Measurements from ENCODE around the gene ATP6V1F. TPM values are rescaled to one million over a fixed set of nuclear protein-coding genes. Genes with fewer than 3 reads are reported as not detected.
"Not testable (repeated sequence)": the region's sequence is repeated elsewhere in the genome, so short reads cannot be mapped to it uniquely, and the experiment has no call there.

The ATP6V1F gene
- total RNA-seq, 1 experiment from 2014 or later: 234 TPM

- no peak for DNase-seq (ENCODE audit: low read depth)
These were observed 37.6 kb downstream of the ATP6V1F start for GRCh38 chr7:128900237-128900636.

- peak; percentile 17 for DNase-seq (ENCODE audit: low read depth)
These were observed 40.3 kb downstream of the ATP6V1F start for GRCh38 chr7:128902761-128903585.

GRCh38 chr7:128903621-128904361, 41.1 kb downstream of the ATP6V1F start:
- no peak for DNase-seq (ENCODE audit: low read depth)

DNA sequence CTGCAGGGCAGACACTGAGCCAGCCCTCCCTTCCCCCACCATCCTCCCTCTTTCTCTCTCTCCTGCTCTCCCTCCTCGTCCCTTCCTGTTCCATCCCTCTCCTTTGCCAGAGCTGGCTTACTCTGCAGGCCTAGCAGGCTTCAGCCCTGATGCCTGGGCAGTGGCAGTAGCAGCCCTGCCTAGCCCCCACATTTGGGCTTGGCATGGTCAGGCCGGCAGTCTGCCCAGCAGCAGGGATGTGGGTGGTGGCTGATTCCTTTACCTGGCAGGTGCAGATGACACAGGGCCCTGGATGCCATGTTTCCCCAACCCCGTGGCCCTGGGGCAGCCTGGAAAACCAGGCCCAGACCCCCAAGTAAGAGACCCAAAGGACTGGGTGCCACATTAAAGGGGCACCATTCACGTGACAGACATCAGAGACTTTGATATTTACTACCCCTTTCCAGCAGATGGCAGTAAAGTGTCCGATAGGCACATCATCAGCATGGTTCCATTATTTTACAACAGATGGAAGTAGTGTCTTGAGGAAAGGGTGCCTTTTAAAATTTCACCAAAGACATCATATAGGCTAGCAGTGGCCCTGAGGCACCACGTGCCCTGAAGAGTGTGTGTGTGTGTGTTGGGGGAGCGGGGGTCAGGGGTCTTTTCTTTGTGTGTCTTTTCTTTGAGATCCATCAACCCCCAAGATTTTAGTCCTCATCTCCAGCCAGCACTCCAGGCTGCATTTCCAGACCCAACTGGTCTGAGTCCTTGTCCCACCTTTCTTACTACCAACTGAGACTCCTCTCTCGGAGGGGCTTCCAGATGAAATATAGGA, 41.9 kb downstream of the ATP6V1F start:
- DNase-seq (ENCODE audit: low read depth): peak; percentile 55

DNA sequence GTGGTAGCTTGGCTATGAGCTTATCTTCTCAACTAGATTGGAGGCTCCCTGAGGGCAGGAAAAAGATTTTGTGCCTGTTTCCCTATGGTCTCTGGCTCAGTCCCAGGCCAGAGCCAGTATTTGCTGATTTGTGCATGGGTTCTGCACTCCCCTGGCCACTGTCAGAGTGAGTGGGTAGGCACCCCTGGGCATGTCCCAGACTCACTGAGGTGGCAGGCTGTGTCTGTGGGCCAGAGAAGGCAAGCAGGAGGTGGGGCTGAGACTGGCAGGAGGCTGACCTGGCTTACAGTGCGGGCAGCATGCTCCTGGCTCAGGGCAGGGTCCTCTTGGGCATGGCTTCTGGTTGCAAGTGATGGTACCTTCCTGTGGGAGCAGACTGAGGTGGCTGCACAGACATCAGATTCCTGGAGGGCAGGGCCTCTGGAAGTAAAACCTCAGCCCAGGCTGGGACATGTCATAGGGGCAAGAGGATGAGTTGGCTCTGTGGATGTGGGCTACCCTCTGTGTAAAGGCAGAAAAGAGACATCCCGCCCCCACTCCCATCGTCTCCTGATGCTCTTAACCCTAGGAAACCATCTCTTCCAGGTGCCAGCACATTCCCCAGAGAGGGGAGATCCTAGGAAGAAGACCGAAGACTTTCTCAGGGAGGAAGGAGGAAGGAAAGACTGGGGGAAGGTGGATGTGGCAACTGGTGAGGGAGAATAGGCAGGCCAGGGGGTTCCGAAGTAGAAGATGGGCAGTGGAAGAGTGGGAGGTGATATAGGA, 43.5 kb downstream of the ATP6V1F start:
- DNase-seq (ENCODE audit: low read depth): no peak

GRCh38 chr7:128906766-128907559, 44.3 kb downstream of the ATP6V1F start:
- no peak for DNase-seq (ENCODE audit: low read depth)

GRCh38 chr7:128908750-128909624, 46.3 kb downstream of the ATP6V1F start:
- no peak for DNase-seq (ENCODE audit: low read depth)

- no peak for DNase-seq (ENCODE audit: low read depth)
These were observed 47.2 kb downstream of the ATP6V1F start for GRCh38 chr7:128909625-128910568.

DNA sequence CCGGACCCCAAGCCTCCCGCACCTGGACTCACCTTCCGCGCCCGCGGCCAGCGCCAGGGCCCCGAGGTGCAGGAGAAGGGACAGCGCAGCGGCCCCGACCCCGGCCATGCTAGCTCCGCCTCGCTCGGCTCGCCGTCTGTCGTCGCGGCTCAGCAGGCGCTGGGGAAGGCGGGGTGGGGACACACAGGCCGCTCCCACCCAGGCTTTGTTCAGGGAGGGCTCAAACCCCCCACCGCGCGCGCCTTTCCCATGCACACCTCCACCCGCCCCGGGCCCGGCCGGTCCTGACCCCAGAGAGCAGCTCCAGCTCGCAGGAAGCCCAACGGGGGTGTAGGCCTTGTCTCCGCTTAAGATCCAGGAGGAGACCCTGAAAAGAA, 47.9 kb downstream of the ATP6V1F start, which contains the start of gene KCP:
Gene KCP (minus strand): TSS at position 141 of the 377 bp plus-strand sequence. CDS start 33 bp downstream, at position 108.
- no peak for DNase-seq (ENCODE audit: low read depth)

DNA sequence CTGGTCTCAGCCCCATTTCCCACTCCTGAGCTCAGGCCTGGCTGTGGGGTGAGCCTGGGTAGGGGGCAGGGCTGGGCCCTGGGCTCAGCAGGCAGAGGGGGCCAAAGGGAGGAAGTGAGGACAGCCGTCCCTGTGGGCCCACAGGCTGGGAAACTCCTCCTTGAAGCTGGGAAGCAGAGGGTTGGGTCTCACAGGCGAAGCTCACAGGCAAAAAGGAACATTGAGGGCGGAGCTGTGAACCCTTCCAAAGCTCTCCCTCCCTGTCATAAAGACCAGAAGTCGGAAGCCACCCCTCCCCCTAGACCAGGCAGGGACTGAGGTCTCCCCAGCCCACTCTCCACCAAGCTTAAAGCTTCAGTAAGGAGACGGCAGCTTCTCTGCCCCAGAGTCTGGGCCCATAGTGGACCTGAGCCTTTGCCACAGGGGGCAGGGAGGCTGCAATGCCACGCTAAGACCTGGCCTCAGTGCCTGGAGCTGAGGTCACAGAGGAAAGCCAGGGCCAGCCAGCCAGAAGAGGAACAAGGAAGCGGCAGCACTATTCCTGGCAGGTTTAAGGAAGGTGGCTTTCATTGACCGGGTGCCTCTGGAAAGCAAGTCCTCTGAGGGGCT, 48.9 kb downstream of the ATP6V1F start:
- no peak for DNase-seq (ENCODE audit: low read depth)

GRCh38 chr7:128912281-128912680, 49.6 kb downstream of the ATP6V1F start:
- no peak for DNase-seq (ENCODE audit: low read depth)

- DNase-seq (ENCODE audit: low read depth): not testable (repeated sequence)
These were observed 50.2 kb downstream of the ATP6V1F start for GRCh38 chr7:128912709-128913495.

GRCh38 chr7:128913870-128914565, 51.4 kb downstream of the ATP6V1F start:
- no peak for DNase-seq (ENCODE audit: low read depth)

DNA sequence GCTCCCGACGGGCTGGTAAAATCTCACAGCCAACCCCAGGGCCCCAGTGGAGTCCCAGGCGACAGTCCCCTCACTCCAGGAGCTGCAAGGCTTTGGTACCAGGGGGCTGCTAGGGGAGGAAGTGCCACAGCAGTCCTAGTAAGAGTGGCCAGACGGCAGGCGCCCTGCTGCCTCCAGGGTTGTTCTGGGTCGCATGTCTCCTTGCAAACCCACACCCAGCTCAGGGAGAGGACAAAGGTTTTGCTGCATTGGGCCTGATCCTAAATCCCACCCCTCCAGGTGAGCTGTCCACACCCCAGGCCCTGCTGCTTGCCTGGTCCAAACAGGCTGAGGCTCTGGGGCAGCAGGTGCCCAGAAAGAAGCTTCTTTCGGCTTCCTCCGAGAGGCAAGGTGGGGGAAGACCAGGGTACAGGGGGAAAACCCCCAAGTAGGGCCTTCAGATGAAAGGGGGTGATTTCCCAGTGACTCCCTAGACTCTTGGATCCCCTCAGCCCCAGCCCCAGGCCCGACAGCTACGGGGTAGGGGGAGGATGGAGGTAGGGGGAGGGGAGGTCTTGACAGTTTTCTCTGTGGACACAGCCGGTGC, 52.0 kb downstream of the ATP6V1F start:
- DNase-seq (ENCODE audit: low read depth): no peak

DNA sequence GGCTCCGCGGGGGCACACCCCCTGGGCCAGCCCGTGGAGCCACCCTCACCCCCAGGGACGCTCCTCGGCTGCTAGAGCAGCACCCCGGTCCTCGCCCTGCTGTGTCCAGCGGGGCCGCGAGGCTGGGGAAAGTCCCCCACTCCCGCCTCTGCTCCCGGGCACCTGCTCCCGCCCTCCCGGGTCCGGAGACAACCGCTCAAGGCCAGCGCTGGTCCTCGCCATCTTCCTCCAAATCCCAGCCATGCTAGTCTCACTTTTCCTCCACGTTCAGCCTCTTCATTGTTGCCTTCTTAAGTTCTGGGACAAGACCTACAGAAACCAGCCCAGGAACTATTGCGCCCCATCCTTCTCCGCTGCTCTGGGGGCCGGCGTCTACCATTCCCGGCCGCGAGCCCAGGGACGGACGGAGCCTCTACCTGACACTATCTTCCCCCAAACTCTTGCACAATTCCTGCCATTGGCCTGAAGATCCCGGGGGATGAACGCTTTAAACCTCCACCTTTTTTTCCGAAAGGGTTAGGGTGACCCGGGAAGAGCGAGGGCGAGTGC, 52.7 kb downstream of the ATP6V1F start:
- no peak for DNase-seq (ENCODE audit: low read depth)
